Activated naive CD4-positive, alpha-beta T cell treated with anti-CD3 and anti-CD28 coated beads, Interleukin-2, amount 10 ng/mL, durations not matched to agents 7 days and 5 days (primary cell): ENCODE data around the gene PMPCA.

ENCODE experiments used
- CTCF ChIA-PET: fragments of 350-600 bp; sonication (Branson Sonifier 250); formaldehyde crosslinking; loops from one replicate; lab custom pipeline; 2021; ENCODE audit warnings: antibody characterized with exemption; lab: Charles Lee
- DNase-seq: peaks from one replicate; pipeline ENCODE4 v3.0.0-alpha.2; 2020
- H3K27ac Mint-ChIP-seq: one replicate; pipeline ENCODE4 v1.8.0; 2021; ENCODE audit warnings: mild to moderate bottlenecking, moderate library complexity, mixed read lengths
- H3K27me3 Mint-ChIP-seq: one replicate; pipeline ENCODE4 v1.8.0; 2021; ENCODE audit warnings: mild to moderate bottlenecking, mixed read lengths
- H3K36me3 Mint-ChIP-seq: one replicate; pipeline ENCODE4 v1.8.0; 2021; ENCODE audit warnings: mixed read lengths
- H3K4me1 Mint-ChIP-seq: one replicate; pipeline ENCODE4 v1.8.0; 2021; ENCODE audit warnings: mixed read lengths
- H3K4me3 Mint-ChIP-seq: one replicate; pipeline ENCODE4 v1.8.0; 2021; ENCODE audit warnings: mild to moderate bottlenecking, moderate library complexity, mixed read lengths
- H3K9me3 Mint-ChIP-seq: one replicate; pipeline ENCODE4 v1.8.0; 2021; ENCODE audit warnings: mixed read lengths

Gene PMPCA

DNA sequence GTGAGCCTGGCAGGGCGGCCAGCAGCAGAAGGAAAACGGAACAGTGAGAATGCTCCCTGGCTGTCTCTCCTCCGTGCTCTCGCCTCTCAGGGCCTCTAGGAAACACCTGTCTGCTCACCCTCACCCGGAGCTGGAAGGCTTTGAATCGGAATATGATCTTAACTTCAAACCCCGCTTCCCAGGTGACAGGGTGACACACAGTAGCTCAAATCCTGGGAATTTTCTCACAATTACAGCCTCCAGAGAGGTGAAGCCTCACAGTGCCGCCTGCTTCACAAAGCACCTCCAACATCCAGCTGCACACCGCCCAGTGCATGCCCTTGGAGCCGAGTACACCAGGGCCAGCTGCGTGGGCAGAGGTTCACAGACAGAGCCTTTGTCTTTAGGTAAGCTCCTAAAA is 59.9 kb downstream of the PMPCA start:
- Mint-ChIP-seq H3K4me1 (no peaks in the 10 kb centered on the region), H3K27ac (no peak overlapping the region), H3K27me3 (no peaks in the 10 kb centered on the region), H3K9me3 (no peaks in the 10 kb centered on the region), H3K4me3 (no peak overlapping the region), H3K36me3 (peaks cover 44% of the 10 kb centered on the region)
- DNase-seq, result no peak
- CTCF ChIA-PET, result no interaction called here

DNA sequence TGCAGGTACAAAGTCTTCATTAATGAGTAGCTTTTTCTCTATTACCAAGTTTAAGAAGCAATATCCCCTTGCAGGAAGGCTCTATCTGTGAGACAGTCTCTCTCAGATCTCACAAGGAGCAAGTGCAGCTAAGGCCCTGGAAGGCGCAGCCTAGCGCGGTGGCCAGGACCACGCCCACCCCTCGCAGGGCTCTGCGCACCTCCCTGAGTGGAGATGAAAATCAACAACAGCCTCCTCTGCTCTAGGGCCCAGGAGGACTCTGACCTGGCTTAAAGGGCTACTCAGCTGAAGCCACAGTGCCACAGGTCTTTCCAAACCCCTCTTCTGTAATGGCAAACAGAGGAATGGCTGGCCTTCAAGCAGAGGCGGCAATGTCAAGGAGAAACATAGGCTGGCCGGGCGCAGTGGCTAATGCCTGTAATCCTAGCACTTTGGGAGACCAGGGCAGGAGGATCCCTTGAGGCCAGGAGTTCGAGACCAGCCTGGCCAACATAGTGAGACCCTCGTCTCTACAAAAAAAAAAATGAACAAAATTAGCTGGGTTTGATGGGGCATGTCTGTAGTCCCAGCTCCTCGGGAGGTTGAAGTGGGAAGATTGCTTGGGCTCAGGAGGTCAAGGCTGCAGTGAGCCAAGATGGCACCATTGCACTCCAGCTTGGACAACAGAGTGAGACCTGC is 60.5 kb downstream of the PMPCA start:
- CTCF ChIA-PET, result no interaction called here
- no peak overlapping the region for H3K4me3 Mint-ChIP-seq
- peaks cover 46% of the 10 kb centered on the region for H3K36me3 Mint-ChIP-seq
- H3K27ac Mint-ChIP-seq, result no peak overlapping the region
- no peak for DNase-seq
- H3K27me3 Mint-ChIP-seq, result no peaks in the 10 kb centered on the region
- no peaks in the 10 kb centered on the region for H3K9me3 Mint-ChIP-seq
- no peaks in the 10 kb centered on the region for H3K4me1 Mint-ChIP-seq

DNA sequence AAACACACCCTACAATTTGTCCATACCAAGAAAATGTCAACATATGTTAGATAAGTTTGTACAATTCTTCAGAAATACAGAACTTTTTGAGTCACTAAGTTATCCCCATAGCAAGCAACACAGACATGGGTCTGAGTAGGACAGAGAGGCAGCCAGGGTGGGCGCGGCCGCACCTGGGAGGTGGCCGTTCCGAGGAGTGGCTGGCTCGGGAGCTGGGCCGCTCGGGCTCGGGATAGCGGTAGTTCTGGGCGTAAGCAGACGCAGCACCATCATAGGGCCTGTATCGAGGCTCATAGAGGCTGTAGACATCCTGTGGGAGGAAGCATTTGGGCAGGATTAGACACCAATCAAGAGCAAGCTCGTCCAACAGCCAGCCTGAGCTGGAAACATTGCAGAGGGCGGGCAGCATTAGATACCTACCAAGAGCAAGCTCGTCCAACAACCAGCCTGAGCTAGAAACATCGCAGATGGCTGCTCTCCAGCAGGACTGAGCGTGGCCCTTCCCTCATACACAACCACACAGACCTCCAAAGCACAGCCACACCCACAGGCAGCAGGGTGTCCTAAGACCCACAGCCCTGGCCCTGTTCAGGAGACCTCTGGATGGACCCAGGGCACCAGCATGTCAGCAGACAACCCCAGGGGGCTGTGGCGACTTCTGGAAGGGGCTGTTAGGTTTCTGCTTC is 61.5 kb downstream of the PMPCA start:
- DNase-seq, result no peak
- CTCF ChIA-PET, result no interaction called here
- no peak overlapping the region for H3K4me3 Mint-ChIP-seq
- H3K4me1 Mint-ChIP-seq, result no peaks in the 10 kb centered on the region
- no peaks in the 10 kb centered on the region for H3K9me3 Mint-ChIP-seq
- H3K27me3 Mint-ChIP-seq, result no peaks in the 10 kb centered on the region
- no peak overlapping the region for H3K27ac Mint-ChIP-seq
- H3K36me3 Mint-ChIP-seq, result peaks cover 42% of the 10 kb centered on the region

DNA sequence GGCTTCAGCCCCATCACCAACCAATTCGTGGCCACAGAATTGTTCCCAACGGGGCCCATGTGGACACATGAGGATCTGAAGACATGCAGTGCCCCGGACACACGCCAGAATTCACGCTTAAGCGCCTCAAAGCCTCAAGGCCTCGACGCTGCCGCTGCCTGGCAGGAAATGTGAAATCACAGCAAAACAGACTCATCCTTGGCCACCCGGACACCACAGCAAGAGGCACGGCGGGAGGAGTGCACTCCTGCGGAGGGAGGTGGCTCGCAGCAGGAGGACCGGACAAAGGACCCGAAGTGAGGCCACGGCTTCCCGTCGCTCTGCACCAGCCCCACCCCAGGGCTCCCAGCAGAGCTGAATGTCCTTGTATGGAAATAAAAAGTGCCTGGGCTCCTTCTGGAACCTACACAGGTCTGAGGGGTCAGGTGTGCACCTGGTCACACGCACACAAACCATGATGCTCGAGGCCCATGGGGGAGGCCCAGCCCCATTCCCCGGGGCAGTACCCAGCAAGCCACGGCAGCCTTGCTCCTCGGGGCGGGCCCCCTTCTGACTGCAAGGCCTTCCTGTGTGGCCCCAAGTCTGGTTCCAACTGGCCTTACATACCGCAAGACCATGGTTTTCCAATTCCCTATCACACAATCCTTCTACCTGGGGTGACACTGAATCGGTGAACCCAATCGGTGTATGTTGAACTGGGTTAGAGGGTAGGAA is 62.3 kb downstream of the PMPCA start:
- no peaks in the 10 kb centered on the region for H3K4me1 Mint-ChIP-seq
- no peak for DNase-seq
- H3K36me3 Mint-ChIP-seq, result peaks cover 43% of the 10 kb centered on the region
- H3K27ac Mint-ChIP-seq, result no peak overlapping the region
- CTCF ChIA-PET, result no interaction called here
- no peaks in the 10 kb centered on the region for H3K9me3 Mint-ChIP-seq
- no peaks in the 10 kb centered on the region for H3K27me3 Mint-ChIP-seq
- no peak overlapping the region for H3K4me3 Mint-ChIP-seq

DNA sequence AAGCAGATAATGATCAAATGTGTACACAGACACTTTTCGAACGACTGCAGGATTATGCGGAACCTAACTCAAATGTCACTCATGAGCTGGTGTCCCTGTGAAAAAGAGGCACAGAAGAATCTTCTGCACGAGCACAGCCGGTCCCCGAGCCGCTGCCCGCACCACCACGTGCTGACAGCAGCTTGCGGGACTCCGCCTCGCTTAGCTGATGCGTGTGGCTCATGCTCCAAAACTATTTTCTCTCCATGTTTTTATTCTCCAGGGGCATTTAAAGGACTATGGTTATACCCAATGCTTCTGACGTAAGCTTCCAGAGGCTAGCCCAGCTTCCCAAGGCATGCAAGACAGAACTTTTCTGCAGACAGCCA is 62.9 kb downstream of the PMPCA start:
- DNase-seq, result no peak
- H3K27ac Mint-ChIP-seq, result no peak overlapping the region
- no peak overlapping the region for H3K4me3 Mint-ChIP-seq
- H3K4me1 Mint-ChIP-seq, result no peaks in the 10 kb centered on the region
- peaks cover 40% of the 10 kb centered on the region for H3K36me3 Mint-ChIP-seq
- no peaks in the 10 kb centered on the region for H3K27me3 Mint-ChIP-seq
- no peaks in the 10 kb centered on the region for H3K9me3 Mint-ChIP-seq
- CTCF ChIA-PET, result no interaction called here
